Measurements from ENCODE around the gene TSPAN9. TPM values are rescaled to one million over a fixed set of nuclear protein-coding genes. Genes with fewer than 3 reads are reported as not detected.
A peak's percentile ranks its signal among the peaks of the same experiment; 100 is the strongest.

Gene TSPAN9
- total RNA-seq, 1 experiment from 2014 or later = 11.0 TPM

GRCh38 chr12:3145546-3146310 is 68.5 kb downstream of the TSPAN9 start:
- in situ Hi-C loops (cut with HindIII; ENCODE audit: low pct_unique_long_range_greater_than_20kb, low sequenced_read_pairs) = no loop called here

DNA sequence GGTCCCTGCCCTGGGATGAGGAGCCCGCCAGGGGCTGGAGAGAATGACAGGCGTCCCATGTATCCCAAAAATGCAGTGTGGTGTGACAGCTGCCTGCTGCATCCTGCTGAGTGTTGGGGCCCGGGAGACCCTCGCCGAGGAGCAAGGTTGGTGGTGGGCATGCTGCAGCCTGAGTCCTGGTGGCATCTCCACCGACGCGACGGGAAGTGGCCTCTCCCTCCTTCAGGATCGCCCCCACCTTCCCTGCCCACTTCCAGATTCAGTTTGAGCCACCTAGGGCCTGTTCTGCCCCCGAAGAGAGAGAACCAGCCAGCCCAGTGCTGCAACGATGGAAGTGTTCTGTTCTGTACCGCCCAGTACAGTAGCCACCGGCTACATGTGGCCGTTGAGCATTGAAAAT is 70.1 kb downstream of the TSPAN9 start:
- no peak for DNase-seq (ENCODE audit: low read depth)
- in situ Hi-C loops (cut with HindIII; ENCODE audit: low pct_unique_long_range_greater_than_20kb, low sequenced_read_pairs) = no loop called here

More at GRCh38 chr12:3145546-3146310, 68.5 kb downstream of the TSPAN9 start:
- no peak for DNase-seq (ENCODE audit: low read depth)

- DNase-seq (ENCODE audit: low read depth) = no peak
- in situ Hi-C loops (cut with HindIII; ENCODE audit: low pct_unique_long_range_greater_than_20kb, low sequenced_read_pairs) = no loop called here
Measured at GRCh38 chr12:3148366-3149000, 71.3 kb downstream of the TSPAN9 start.

GRCh38 chr12:3149515-3150307 is 72.5 kb downstream of the TSPAN9 start:
- in situ Hi-C loops (cut with HindIII; ENCODE audit: low pct_unique_long_range_greater_than_20kb, low sequenced_read_pairs) = no loop called here
- no peak for DNase-seq (ENCODE audit: low read depth)

DNA sequence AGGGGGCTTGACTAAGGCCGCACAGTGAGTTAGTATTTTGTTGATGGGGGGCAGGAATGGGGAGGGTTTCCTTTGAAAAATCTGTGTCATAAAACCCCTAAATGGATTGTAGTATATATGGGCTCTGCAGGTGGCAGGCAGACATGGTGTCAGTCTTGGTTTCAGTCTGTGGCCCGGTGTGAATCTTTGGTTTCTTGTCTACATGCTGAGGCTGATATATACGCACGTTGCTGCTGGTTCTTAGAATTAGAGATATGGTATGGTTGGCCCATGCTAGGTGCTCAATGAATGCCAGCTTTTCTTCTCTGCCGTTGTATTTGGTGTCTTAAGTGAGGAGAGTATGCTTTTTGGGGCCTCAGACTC is 73.1 kb downstream of the TSPAN9 start:
- DNase-seq (ENCODE audit: low read depth) = no peak
- in situ Hi-C loops (cut with HindIII; ENCODE audit: low pct_unique_long_range_greater_than_20kb, low sequenced_read_pairs) = no loop called here

DNA sequence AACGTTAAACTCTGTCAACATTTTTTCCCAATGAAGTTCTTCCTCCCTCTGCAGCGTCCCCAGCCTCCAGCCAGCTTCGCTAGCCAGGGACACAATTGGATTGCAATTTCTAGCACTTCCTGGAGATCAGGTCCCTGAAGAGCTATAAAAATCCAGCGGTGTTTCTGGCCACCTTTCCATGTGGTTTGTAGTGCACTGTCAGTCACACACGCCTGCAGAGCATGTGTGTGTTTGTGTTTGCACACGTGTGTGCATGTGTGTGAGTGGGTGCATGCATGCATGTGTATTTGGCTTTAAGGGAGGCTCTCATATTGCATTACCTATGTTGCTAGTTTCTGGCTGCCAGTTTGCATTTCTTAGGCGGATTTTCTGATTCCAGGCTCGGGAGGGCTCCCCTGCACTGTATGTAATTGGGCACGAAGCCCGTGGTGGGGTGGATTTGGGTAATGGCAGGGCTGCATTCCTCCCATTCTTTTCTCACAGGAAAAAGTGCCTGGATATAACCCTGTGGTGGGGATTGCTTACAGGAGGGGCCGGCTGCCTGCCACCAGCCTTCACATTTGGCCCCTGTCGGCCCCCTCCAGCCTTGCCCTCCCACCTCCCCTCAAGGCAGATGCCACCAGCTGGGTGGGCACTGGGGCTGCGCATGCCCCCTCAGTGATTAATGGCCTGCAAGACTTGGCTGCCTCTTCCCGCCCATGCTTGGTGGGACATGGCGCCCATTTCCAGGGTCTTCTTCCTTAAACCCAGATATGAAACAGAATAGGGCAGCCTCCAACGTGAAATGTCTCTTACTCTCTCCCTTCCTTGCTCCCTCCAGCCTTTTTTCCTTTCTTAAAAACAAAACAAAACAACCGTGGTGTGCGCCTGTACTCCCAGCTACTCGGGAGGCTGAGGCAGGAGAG is 74.0 kb downstream of the TSPAN9 start:
- DNase-seq (ENCODE audit: low read depth) = no peak
- in situ Hi-C loops (cut with HindIII; ENCODE audit: low pct_unique_long_range_greater_than_20kb, low sequenced_read_pairs) = no loop called here

DNA sequence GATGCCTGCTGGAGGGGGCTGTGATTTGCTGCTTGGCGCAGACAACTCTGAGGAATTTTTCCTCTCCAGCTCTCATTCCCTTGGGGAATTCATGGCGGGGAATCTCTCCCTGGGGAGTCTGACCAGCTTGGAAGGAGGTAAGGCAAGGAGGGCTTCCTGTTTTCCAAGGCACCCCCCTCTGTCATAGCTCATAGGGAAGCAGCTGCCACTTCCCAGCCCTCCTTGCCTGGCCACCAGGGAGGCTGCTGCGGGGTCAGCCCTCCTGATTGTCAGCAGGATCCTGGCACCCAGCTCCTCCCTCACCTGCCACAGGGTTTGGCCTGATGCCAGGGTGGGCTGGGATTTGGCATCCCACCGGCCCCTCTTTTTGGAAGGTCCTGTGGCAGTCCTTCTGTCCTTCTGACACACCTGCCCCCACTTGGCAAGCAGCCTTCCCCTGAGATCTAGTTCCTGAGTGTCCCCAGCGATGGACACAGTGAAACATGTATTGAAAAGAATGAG is 74.9 kb downstream of the TSPAN9 start:
- DNase-seq (ENCODE audit: low read depth) = no peak
- in situ Hi-C loops (cut with HindIII; ENCODE audit: low pct_unique_long_range_greater_than_20kb, low sequenced_read_pairs) = no loop called here

GRCh38 chr12:3152892-3153291 is 75.7 kb downstream of the TSPAN9 start:
- no peak for DNase-seq (ENCODE audit: low read depth)
- in situ Hi-C loops (cut with HindIII; ENCODE audit: low pct_unique_long_range_greater_than_20kb, low sequenced_read_pairs) = no loop called here

DNA sequence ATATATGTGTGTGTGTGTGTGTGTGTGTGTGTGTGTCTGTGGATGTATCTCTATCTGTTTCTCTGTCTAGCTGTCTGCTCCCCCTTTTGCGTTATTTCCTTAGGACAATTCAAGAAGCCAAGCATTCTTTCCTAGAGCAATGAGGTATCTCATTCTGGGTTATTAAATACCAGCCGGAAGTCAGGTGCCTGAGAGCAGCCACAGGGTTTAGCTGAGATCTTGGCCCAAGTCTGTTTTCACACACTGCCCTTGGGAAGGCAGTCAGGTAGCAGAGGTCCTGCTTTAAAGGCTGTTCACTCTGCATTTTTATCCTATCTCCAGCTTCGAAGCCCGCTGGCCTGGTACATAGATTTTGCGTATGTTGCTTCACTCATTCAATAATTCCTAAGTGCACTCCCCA is 76.8 kb downstream of the TSPAN9 start:
- in situ Hi-C loops (cut with HindIII; ENCODE audit: low pct_unique_long_range_greater_than_20kb, low sequenced_read_pairs) = no loop called here
- DNase-seq (ENCODE audit: low read depth) = no peak

DNA sequence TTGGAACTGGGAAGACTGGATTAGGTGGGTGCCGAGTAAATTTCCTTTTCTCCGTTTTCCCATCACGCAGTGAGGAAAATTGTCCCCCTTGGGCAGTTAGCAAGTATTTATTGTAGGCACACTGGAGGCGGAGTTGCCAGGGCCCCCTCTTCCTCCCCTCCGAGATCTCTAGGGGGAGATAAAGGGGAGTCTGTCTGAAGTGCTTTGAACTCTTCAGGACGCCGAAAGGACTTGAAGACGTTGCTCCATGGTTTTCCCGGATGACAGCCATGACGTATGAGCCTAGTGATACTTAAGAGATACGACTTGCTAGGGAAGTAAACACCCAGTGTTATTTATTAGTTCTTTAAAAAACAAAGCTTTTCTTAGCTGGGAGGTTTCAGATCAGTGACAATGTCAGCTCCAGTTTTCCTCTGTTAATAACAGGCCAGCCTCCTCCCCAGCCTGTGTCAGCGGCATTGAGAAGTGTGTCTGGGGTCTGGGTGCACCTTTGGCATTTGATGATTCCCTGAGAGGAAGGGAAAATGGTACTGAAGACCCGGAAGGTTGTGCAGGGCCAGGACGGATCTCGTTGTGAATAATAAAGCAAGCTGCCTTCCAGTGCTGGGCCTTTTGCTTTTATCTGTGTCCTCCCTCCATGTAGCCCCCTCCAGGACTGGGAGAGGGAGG is 78.7 kb downstream of the TSPAN9 start:
- no peak for DNase-seq (ENCODE audit: low read depth)
- in situ Hi-C loops (cut with HindIII; ENCODE audit: low pct_unique_long_range_greater_than_20kb, low sequenced_read_pairs) = no loop called here

GRCh38 chr12:3157581-3158323 is 80.6 kb downstream of the TSPAN9 start:
- in situ Hi-C loops (cut with HindIII; ENCODE audit: low pct_unique_long_range_greater_than_20kb, low sequenced_read_pairs) = no loop called here
- DNase-seq (ENCODE audit: low read depth) = no peak

DNA sequence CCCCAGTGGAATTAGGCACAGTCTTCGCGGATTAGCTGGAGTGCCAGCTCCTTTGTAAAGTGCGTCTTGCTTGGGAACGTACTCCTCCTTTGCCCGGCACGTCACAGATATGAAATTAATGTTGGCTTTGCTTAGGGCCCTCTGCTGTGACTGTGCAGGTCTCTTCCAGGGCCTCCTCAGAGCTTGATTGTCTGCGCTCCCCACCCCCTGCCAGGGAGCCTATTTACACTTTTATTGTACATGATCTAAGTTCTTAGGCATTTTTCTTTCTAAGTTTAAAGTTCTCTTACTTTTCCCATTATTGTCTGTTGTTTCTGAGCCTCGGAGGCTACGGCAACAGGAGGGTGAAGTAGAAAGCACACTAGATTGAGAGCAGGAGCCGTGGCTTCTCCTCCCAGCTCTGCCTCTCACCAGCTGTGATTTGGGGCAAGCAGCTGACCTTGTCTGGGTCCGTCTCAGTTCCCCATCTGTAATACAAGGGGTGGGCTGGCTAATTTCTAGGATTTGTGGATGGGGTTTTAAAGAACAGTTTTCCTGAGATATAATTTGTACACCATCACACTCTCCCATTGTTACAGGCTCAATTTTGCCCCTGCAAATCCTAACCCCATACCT is 81.8 kb downstream of the TSPAN9 start:
- no peak for DNase-seq (ENCODE audit: low read depth)
- in situ Hi-C loops (cut with HindIII; ENCODE audit: low pct_unique_long_range_greater_than_20kb, low sequenced_read_pairs) = no loop called here

- no peak for DNase-seq (ENCODE audit: low read depth)
- in situ Hi-C loops (cut with HindIII; ENCODE audit: low pct_unique_long_range_greater_than_20kb, low sequenced_read_pairs) = no loop called here
Measured at GRCh38 chr12:3160081-3160480, 82.9 kb downstream of the TSPAN9 start.

DNA sequence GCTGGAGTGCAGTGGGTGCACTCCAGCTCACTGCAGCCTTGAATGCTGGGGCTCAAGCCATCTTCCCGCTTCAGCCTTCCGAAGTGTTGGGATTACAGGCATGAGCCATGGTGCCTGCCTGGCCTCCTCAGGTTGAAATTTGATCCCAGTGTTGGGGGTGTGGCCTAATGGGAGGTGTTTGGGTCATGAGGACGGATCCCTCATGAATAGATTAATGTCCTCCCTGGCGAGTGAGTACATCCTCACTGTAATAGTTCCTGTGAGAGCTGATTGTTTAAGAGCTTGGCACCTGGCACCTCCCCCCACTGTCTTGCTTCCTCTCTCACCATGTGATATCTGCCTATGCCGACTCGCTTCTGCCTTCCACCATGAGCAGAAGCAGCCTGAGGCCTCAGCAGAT is 84.7 kb downstream of the TSPAN9 start:
- peak; percentile 21 for DNase-seq (ENCODE audit: low read depth)
- in situ Hi-C loops (cut with HindIII; ENCODE audit: low pct_unique_long_range_greater_than_20kb, low sequenced_read_pairs) = no loop called here

DNA sequence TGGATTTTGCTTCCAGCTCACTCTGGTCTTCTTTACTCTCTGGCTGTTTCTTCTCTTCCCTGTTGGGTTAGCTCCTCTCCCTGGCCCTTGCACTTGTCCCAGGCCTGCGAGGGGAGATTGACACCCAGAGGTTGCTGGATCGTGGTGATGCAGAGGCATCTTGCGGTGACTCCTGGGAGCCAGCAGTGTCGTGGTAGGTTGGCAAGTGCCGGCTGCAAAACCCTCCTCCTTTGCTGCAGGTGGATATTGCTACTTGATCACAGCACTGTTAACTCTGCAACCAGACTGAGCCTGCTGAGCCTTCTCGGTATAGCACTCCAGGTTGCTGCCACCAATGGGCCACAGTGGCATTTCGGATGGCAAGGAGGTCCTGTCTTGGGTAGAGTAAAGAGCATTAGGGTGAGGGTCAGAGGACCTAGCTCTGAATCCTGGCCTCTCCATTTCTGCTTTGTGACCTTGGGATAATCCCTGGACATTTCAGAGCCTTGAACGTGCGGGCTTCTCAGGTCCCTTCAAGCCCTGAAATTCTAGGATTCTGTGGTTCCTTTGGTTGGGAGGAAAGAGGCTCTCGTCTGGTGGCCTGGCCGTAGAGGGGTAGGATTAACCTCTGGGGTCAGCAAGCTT is 87.4 kb downstream of the TSPAN9 start:
- in situ Hi-C loops (cut with HindIII; ENCODE audit: low pct_unique_long_range_greater_than_20kb, low sequenced_read_pairs) = no loop called here
- no peak for DNase-seq (ENCODE audit: low read depth)
